ENCODE data around the gene ST6GALNAC5.
"Not testable (repeated sequence)": the region's sequence is repeated elsewhere in the genome, so short reads cannot be mapped to it uniquely, and the experiment has no call there.

The ST6GALNAC5 gene

DNA sequence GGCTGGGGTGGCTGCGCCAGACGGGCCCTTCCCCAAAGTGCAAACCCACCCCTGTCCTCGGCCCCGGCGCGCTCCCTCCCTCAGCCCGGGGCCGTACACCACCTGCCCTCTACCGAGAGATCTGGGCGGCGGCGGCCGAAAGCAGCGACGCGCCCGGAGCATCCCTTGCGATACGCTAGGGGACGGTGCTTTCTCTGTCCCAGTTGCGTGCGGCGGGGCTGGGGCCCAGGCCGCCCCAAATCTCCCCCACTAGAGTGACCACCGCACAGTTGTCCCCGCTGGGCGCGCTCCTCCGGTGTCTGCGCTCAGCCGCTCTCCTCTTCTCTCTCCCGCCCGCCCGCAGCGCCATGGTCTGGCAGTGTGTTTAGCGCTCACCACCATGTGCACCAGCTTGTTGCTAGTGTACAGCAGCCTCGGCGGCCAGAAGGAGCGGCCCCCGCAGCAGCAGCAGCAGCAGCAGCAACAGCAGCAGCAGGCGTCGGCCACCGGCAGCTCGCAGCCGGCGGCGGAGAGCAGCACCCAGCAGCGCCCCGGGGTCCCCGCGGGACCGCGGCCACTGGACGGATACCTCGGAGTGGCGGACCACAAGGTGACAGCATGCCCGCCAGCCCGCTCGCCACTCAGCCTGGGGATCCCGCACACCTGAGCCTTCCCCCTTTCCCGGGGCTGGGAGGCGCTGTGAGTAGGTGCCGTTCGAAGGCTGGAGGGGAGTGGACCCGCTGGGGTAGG lies 1.0 kb downstream of the ST6GALNAC5 start:
- no peak for DNase-seq

DNA sequence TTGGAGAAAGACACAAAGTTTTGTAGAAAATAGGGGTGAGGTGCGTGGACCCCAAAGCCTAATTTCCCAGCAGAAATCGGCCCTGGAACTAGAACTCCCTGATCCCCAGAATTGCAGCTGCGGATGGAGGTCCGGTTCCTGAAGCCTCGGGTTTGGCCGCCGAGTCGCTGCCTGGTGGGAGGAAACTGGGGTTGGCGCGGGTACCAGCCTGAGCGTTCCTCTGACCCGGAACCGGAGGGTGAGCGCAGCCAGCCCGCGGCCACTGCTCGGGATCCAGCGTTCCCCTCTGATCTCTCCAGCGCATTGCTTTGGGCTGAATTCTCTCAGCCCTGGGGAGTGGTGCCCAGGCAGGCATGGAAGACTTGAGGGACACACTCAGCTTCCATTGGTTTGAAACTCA lies 1.6 kb downstream of the ST6GALNAC5 start:
- DNase-seq = no peak

DNA sequence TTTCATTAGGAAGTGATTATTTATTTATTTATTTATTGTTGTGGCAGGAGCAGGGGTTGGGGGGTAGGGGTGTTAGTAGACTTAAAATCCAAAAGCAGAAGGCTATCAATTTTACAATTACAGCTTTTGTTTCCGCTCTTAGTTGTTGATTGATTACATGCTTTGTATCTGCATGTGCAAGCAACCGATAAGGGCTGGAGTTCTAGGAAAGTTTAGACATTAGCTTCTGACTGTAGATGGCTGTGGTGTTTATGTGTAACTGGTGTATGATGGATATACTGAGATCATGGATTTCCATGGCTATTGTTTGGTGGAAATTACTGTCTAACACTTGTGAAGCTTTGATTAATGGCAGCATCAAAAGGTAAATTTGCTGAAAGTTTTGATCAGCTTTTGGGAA lies 2.8 kb downstream of the ST6GALNAC5 start:
- no peak for DNase-seq

DNA sequence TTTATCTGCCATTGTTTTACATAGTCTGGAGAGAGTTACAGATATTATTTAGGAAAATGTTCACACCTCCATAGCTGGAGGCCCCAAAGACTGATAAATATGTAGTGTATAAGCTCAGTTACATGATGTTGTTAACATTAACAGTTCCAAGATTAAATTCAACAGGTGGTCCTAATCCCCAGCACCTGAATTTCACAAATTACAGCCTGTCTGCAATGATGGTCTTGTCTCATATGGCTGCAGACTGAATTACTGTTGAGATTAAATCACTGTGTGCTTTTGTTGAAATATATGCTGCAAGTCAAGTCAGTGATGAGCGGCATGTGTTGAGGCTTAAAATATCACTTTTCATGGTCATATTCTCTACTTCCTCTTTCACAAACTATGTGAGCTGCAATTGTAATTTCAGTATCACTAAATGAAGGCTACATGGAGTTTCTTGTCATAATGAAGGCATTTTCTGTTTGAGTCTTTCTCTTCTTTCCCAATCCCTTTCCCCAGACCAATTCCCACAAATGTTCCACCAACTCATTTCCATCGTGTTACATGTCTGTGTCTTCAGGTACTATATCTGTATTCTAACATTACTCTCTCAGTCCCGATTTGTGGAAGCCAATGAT lies 4.2 kb downstream of the ST6GALNAC5 start:
- DNase-seq = no peak

DNA sequence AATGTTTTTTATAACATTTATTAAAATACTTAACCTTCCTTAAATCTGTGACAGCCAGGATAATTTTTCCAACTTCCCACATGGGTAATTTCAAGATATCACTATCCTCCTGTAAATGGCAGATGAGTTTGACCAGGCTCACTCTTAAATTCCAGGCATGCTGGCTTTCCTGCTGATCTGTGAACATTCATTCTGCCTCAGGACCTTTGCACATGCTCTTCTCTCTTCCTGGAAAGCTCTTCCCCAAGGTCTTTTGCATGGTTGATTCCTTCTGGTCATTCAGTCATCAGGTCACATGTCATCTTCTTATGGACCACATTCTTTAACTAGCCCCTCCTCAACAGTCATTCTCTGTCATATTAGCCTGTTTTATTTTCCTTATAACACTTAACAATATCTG lies 5.7 kb downstream of the ST6GALNAC5 start:
- DNase-seq = no peak

DNA sequence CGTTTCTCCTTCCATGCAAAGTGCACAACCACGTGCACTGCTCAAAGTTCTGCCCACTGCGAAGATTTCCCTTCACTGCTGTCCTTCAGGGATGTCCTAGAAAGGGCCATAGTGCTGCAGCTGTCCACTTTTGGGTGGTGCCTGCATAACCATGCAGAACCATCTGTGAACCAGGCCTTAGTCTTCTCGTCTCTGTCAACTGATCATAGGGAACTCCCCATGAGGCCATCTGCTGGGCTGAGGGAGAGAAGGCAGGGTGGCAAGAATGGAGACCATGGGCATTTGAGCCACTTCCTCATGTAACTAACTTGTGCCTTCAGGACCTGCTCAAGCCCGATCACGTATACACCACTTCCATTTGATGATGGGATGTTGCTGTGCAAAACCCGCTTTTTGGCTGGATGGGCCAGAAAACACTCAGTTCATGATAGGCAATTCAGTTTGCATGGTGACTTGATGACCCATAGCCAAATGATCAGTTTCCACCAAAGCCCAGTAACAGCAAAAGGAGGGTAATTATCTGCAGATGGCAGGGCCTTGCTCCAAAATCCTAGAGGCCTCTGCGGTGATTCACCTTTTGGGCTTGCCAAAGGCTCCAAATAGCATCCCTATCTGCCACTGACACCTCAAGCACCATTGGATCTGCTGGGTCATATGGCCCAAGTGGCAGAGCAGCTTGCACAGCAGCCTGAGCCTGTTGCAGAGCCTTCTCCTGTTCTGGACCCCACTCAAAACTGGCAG lies 9.5 kb downstream of the ST6GALNAC5 start:
- no peak for DNase-seq

DNA sequence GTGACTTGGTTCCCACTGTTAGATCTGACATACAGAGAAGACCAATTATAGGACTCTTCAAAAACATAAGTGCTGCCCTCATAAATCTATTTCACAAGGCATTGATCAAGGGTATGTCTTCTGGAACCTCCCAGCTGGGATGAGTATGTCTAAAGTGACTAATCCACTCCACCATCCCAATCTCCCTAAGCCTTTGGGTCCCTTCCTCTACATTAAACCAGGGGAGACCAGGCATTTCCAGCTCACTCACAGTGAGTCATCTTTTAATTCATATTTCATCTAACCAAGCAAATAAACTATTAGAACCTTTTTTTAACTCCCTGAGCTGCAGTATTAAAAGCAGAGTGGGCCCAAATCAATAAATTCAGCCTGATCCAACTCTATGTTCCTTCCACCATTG lies 11.7 kb downstream of the ST6GALNAC5 start:
- not testable (repeated sequence) for DNase-seq

DNA sequence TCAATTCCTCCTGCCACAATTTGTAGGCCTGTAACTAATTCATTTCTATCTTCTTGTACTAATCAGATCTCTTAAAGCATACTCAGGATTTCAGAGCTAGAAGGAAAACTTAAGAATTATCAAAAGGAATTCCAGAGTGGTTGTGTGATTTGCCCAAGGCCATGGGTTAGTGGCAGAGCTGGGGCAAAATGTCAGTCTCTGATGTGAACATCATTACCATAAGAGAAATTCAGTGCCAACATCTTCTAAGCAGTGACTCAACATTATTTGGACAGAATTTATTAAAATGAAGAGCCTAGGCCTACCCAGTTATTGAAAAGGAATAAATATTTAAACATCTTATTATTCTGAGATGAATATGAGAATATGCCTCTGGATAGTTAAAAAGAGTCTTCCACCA lies 14.5 kb downstream of the ST6GALNAC5 start:
- DNase-seq = no peak

DNA sequence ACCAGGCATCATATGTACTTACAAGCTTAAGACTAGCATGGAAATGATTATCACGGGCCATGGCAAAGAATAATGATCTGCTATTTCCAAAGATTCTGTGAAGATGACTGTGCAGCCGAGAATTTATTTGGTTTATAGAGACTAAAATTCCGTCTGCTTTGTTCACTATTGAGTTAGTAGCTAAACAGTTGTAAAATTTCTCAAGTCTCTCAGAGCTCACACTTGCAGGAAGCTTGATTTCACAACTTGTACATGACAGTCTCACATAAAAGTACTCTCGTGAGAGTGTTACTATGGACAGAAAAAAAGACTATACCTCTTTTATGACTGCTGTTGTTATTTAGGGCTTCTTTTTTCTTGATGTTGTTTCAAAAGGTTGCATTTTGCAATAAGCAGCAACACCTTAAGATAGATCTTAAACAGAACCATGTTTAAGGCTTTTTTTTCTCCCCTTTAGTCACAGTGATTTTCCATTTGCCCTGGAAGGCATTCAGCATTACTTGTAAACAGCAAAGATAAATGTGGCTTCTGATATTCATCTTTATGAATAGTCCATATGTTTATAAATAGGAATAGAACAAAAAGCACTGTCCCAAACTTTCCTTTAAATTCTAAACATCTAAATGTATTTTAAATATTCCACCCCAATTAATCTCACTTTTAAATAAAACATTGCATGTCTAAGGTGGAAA lies 24.8 kb downstream of the ST6GALNAC5 start:
- no peak for DNase-seq

DNA sequence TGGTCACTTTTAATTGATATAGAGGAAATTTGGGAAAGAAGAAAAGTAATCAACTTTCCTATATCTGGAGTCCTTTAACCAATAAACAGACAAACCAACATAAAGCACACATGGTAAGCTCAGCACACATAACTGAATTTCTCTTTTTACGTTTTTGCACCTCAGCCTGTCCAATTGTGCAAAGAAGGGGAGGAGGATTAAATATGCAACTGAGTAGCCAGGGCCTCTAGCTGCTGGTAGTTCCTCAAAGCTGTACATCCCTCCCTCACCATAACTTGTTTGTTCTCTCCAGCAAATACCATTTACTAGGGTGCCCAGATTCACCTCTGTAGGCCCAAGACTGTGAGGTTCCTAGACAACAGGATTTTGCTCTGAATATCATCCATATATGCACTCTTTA lies 25.4 kb downstream of the ST6GALNAC5 start:
- DNase-seq = no peak

DNA sequence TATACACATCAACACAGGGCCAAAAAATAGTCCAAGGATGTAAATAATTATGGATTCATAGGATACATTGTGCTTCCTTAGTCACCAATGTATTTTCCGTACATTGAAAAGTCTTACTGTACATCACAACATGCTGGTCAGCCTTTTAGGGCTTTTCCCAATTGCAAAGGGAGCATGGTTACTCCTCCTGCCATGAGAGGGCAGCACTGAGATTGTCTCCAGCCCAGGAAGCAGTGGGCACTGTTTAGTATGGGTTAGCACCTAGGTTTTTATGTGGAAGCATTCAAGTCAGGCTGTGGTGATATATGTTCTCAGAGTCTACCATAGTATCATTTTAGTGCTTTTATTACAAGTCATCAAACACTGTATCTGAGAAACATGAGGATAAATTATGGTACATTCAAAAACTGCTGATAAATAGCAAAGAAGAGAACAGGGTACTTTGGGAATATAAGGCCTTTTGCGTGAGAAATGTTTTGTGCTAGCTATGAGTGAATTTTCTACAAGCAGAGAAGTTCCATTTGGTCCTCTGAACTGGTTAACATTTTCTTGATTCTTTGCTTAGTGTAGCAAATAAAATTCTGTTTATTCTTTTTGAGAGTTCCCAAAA lies 34.0 kb downstream of the ST6GALNAC5 start:
- no peak for DNase-seq

DNA sequence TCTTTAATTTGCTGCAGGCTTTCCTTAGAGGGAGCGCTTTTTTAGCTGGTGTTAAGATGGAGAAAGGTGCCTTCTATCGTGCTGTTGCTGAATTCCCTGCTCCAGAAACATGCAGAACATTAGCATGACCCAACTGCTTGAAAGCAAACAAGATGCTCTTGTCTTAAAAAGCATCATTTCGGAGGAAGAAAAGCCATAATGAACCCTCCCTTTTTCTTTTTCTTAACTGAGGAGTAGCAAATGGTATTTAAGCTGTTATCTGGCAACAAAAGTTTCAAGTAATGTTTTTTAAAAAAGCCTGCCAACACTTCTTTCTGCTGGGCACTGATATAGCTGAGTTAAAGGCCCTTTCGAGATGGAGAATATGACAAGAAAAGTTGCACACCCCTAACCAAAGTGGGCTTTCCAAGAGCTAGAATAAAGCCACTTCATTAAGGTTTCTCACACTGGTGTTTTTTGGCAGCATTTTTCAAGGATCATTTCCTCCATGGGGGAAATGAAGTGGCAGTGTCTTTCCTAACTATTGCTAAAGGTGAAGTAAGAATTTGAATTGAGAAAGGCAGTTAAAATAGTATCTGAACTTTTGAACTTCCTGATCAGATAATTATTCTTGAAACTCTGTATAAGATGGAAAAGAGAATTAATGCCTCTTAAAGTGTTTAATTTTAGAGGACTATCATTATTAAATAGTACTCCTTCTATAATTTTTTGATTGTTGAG lies 38.8 kb downstream of the ST6GALNAC5 start:
- DNase-seq = no peak

DNA sequence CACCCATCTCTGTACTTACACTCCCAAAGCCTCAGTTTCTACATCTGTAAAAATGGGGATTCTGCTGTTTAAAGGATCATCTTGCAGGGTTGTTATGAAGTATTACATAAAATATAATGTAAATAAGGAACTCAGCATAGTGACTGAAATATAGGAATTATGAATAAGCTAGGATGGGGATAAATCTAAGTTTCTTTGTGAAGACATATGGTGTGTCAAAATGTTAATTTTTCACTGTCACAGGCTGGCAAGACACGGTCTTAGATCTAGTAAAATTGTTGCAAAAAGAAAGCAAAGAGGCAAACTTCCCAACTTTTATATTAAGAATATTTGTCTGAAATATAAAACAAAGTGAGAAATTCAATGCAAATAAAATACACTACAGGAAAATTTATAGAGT lies 42.0 kb downstream of the ST6GALNAC5 start:
- DNase-seq = no peak

DNA sequence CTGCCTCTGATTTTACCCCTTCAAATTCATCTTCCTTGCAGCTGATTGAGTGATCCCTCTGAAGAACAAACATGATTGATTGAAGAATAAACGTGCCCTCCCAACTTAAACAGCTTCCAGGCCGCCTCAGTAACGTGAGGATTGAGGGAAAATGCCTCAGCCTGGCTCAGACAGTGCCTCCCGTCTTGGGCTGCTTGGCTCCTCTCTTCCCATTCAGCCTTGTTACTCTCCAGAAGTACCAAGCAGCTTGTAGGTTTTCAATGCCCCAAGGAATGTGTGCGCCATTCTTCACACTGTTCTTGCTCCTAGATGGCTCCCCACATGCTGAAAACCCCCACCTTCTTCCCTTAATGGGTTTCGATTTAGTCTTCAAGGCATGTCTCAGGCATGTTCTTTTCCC lies 51.8 kb downstream of the ST6GALNAC5 start:
- DNase-seq = no peak

DNA sequence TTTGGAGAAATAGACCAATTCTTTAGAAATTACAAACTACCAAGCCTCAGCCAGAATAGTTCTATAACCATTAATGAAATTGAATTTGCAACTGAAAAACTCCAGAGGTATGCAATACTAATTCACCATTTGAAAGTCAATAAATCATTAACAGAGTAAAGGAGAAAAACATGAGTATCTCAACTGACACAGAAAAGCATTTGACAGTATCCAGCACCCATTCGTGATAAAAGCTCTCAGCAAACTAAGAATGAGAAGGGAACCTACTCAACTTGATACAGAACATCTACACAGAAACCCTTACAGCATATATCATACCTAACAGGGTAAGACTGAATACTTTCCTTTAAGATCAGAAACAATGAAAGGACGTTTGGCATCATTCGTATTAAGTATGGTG lies 54.3 kb downstream of the ST6GALNAC5 start:
- no peak for DNase-seq

DNA sequence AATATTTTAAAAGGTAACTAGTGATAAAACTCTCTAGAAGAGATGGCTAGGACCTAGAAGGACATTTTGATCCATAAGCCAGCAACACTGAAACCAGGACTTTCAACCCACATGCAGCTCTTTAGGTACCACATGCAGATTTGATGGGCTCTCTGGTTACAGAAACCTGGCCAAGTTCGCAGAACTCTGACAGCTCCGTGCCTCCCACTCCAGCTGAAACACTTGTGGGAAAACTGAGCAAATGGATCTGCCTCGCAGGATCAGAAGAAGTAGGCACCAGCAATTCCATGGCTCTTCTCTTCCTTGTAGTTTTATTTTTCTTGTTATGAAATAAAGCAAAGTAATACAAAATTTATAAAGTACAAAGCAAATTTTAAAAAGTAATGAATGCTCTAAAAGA lies 58.5 kb downstream of the ST6GALNAC5 start:
- DNase-seq = no peak

DNA sequence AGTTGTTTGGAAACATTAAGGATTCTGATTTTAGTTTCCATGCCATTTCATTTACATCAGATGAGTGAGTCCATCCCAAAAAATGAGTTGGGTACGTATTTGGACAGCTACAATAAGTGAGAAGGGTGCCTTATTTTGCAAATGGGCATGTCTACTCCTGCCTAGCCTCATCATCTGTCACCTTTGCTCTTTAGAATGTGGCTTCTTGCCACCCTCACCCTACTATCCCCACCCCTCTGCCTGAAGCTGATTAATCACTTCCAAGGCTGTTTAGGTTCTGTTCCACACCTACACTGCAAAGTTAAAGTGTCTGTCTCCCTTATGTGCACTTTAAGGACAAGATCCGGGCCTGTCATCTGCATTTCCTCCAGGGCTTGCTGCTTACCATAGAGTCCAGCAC lies 61.2 kb downstream of the ST6GALNAC5 start:
- no peak for DNase-seq

DNA sequence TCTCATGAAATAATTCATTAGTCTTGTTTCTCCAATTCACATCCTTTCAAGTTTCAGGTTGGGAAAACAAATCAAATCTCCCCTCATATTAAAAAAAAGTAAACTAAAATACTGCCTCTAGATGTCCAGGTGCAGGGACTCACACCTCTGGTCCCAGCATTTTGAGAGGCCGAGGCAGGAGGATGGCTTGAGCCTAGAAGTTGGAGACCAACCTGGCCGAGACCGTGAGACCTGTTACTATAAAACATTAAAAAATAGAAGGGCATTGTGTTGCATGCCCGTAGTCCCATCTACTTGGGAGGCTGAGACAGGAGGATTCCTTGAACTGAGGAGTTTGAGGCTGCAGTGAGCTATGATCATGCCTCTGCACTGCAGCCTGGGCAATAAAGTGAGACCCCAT lies 61.9 kb downstream of the ST6GALNAC5 start:
- DNase-seq = no peak

DNA sequence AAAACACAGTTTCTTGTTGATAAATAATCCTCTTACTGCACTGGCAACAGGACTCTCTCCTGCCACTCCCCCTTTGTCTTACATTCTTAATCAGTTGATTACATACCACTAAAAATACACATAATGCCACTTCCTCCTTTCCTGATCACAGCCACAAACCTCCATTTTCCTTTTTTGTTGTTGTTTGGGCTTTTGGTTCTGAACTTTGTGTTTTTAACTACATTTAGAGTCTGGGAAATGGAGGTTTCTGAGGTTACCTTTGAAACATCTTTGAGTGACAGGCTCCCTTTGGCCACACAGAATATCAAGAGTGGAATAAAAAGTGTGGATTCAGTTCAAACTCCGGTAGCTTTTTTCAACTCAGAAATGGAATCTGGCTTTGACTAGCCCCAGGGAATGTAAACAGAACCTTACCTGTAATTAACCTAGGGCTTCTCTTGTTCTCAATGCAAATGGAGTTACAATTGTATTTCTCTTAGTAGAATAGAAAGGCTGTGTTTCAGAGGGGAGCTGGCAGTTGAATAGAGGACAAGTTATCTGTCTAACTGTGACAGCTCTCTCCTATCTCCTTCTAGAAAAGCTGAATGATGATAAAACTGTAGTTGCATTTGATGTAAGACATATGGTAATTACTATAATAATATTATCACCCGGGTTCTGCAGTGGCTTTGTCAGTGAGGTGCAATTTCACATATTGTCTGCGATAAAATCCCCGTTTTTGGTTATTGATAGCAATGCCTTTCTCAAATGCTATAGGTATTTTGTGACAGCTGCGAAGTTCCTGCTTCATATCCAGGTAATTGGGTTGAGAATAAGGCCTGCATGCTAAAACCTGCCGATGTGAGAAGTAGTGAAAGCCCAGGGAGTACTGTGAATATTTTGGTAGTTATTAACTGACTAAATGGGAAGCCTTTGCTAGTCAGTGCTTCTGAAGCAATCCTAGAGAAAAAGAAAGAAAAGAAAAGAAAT lies 66.9 kb downstream of the ST6GALNAC5 start:
- no peak for DNase-seq

DNA sequence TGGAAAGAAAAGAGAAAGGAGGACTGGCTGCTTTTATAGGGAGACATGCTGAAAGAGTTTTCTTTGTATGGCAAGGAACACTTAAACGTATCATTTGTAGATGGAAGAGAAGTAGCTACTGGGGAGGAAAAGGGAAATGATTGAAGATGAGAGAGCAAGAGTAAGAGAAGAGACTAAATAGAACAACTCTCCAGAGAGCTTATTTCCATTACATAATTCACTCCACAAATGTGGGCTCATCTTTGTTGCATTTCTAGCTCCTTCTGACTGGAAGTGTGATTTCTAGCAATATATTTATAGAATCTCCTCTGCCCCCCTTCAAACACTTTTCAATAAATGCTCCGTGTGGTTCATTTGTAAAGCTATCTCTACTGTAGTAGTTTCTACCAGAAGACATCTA lies 71.0 kb downstream of the ST6GALNAC5 start:
- DNase-seq = no peak
